Smooth muscle cell of the umbilical artery (primary cell): ENCODE measurements around the gene NKX3-2. TPM values are rescaled to one million over a fixed set of nuclear protein-coding genes. Genes with fewer than 3 reads are reported as not detected.

Source experiments
- total RNA-seq: library from RNA; depleted of rRNA; stranded (reverse); fragments of >200 nt; gene quantifications from 2 replicates; pipeline ENCODE4 v1.2.3, GENCODE V29; 2014

NKX3-2 gene
- under 0.01 TPM in 1 of 2 replicates, not detected in the other for total RNA-seq

DNA sequence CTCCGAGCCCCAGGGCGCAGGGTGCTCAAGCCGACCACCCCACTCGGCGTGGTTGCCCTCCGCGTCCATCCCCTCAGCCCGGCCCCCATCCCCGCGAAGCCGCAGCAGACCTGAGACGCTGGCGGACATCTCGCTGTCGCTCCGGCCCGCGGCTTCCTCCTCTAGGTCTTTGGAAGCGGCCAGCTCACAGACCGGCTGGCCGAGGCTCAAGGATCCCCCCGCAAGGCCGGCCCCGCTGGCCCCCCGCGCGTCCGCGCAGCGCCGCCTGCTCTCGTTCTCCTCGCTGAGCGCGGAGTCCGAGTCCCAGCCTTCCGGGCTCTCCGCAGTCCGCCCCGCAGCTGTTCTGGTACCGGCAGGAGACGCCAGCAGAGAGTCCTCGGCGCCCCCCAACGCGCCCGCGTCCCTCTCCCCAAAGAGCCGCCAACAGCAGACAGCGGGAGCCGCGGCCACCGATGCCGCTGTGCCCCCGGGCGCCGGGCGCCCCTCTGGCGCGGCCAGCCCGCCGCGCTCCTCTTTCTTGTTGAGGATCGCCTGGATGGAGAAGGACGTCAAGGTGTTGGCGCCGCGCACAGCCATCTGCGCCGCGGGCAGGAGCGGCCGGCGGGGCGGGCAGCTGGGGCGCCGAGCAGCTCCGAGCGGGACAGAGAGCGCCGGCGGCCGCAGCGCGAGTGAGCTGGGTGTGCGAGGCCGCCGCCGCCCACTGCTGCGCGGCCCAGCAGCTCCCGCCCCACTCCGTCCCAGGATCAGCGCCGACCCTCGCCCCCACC lies at the start of gene NKX3-2:
Gene NKX3-2 (minus strand): TSS at position 670 of the 767 bp plus-strand sequence. CDS start 94 bp downstream, at position 576.

Other genes with a start within 250 kb of the NKX3-2 start
- 13.1 and 17.2 TPM in 2 replicates for gene RAB28, start 60.2 kb downstream of the NKX3-2 start, total RNA-seq
- gene BOD1L1, start 83.2 kb upstream of the NKX3-2 start, total RNA-seq = 30.0 and 45.7 TPM in 2 replicates